H9 (cell line): ENCODE measurements around the gene MRPL9. TPM values are rescaled to one million over a fixed set of nuclear protein-coding genes. Genes with fewer than 3 reads are reported as not detected.

ENCODE experiments used
- DNase-seq: peaks from one replicate; pipeline ENCODE4 v3.0.0-alpha.2; 2017
- H2AFZ ChIP-seq: one replicate; pipeline ENCODE4 v1.6.1; 2013; ENCODE audit warnings: mild to moderate bottlenecking, low read length, control low read depth, moderate library complexity
- H2AK5ac ChIP-seq: 2 replicates; pipeline ENCODE4 v1.6.1; 2013; ENCODE audit warnings: low read length, control low read depth, mixed read lengths; ENCODE audit not compliant: insufficient read length
- H2BK120ac ChIP-seq: one replicate; pipeline ENCODE4 v1.6.1; 2013; ENCODE audit warnings: low read depth, mild to moderate bottlenecking, low read length, control low read depth, inconsistent platforms; ENCODE audit not compliant: poor library complexity, severe bottlenecking
- H2BK12ac ChIP-seq: 2 replicates; pipeline ENCODE4 v1.6.1; 2013; ENCODE audit warnings: low read length, control low read depth, mixed read lengths, low read depth; ENCODE audit not compliant: insufficient read length
- H2BK15ac ChIP-seq: 2 replicates; pipeline ENCODE4 v1.6.1; 2013; ENCODE audit warnings: low read depth, low read length, control low read depth
- H2BK20ac ChIP-seq: one replicate; pipeline ENCODE4 v1.6.1; 2013; ENCODE audit warnings: low read depth, mild to moderate bottlenecking, low read length, control low read depth, inconsistent platforms; ENCODE audit not compliant: poor library complexity, severe bottlenecking
- H2BK5ac ChIP-seq: 2 replicates; pipeline ENCODE4 v1.6.1; 2013; ENCODE audit warnings: low read length, control low read depth, mixed read lengths; ENCODE audit not compliant: insufficient read length
- H3K14ac ChIP-seq: 2 replicates; pipeline ENCODE4 v1.6.1; 2013; ENCODE audit warnings: low read length, control low read depth; ENCODE audit not compliant: insufficient read depth
- H3K18ac ChIP-seq: 2 replicates; pipeline ENCODE4 v1.6.1; 2013; ENCODE audit warnings: low read depth, mild to moderate bottlenecking, mixed read lengths, low read length, control low read depth; ENCODE audit not compliant: insufficient read length
- H3K23ac ChIP-seq: 2 replicates; pipeline ENCODE4 v1.6.1; 2013; ENCODE audit warnings: low read length, control low read depth, mixed read lengths, low read depth; ENCODE audit not compliant: insufficient read length
- H3K23me2 ChIP-seq: 2 replicates; pipeline ENCODE4 v1.6.1; 2013; ENCODE audit warnings: low read depth, mild to moderate bottlenecking, mixed read lengths, low read length, control low read depth; ENCODE audit not compliant: insufficient read length, poor library complexity, severe bottlenecking
- H3K27ac ChIP-seq: 2 replicates; pipeline ENCODE4 v1.5.1; 2013; ENCODE audit warnings: low read length, control low read depth, mixed read lengths, low read depth; ENCODE audit not compliant: insufficient read length
- H3K27me3 ChIP-seq: 2 replicates; pipeline ENCODE4 v1.6.1; 2013; ENCODE audit warnings: low read length, control low read depth, inconsistent platforms; ENCODE audit not compliant: insufficient read depth
- H3K4ac ChIP-seq: 2 replicates; pipeline ENCODE4 v1.6.1; 2013; ENCODE audit warnings: low read depth, mild to moderate bottlenecking, control low read depth, inconsistent platforms, low read length, moderate library complexity
- H3K4me1 ChIP-seq: 2 replicates; pipeline ENCODE4 v1.6.1; 2013; ENCODE audit warnings: low read length, control low read depth, inconsistent platforms; ENCODE audit not compliant: insufficient read depth
- H3K4me2 ChIP-seq: 2 replicates; pipeline ENCODE4 v1.6.1; 2013; ENCODE audit warnings: low read length, control low read depth, mixed read lengths; ENCODE audit not compliant: insufficient read length, insufficient read depth
- H3K56ac ChIP-seq: 2 replicates; pipeline ENCODE4 v1.6.1; 2013; ENCODE audit warnings: low read depth, mild to moderate bottlenecking, mixed read lengths, low read length, control low read depth; ENCODE audit not compliant: insufficient read length
- H3K79me1 ChIP-seq: 2 replicates; pipeline ENCODE4 v1.6.1; 2013; ENCODE audit warnings: low read depth, mild to moderate bottlenecking, moderate library complexity, low read length, control low read depth, inconsistent platforms; ENCODE audit not compliant: insufficient read depth, poor library complexity, severe bottlenecking
- H3K79me2 ChIP-seq: 2 replicates; pipeline ENCODE4 v1.6.1; 2013; ENCODE audit warnings: low read length, control low read depth, inconsistent platforms; ENCODE audit not compliant: insufficient read depth
- H3K9ac ChIP-seq: 2 replicates; pipeline ENCODE4 v1.6.1; 2013; ENCODE audit warnings: low read length, control low read depth, mixed read lengths; ENCODE audit not compliant: insufficient read length; ENCODE audit errors: extremely low read depth
- H3K9me3 ChIP-seq: one replicate; pipeline ENCODE4 v1.6.1; 2013; ENCODE audit warnings: low read depth, low read length, inconsistent platforms; ENCODE audit not compliant: control insufficient read depth
- H3T11ph ChIP-seq: one replicate; pipeline ENCODE4 v1.6.1; 2013; ENCODE audit warnings: mild to moderate bottlenecking, low read length, control low read depth, inconsistent platforms
- H4K20me1 ChIP-seq: one replicate; pipeline ENCODE4 v1.6.1; 2013; ENCODE audit not compliant: control insufficient read depth, insufficient read length, insufficient read depth
- H4K5ac ChIP-seq: 2 replicates; pipeline ENCODE4 v1.6.1; 2013; ENCODE audit warnings: low read depth, mild to moderate bottlenecking, mixed read lengths, low read length, control low read depth; ENCODE audit not compliant: insufficient read length
- H4K8ac ChIP-seq: replicated peaks from 2 replicates; pipeline ENCODE4 v1.6.1; 2013; ENCODE audit warnings: low read length, control low read depth, mixed read lengths, low read depth; ENCODE audit not compliant: insufficient read length
- H4K91ac ChIP-seq: 2 replicates; pipeline ENCODE4 v1.6.1; 2013; ENCODE audit warnings: low read depth, mild to moderate bottlenecking, moderate library complexity, mixed read lengths, low read length, control low read depth; ENCODE audit not compliant: insufficient read length
- H3K27ac Mint-ChIP-seq, 3 experiments: 2 replicates in 2 of 3; 3 replicates in 1 of 3; pipeline ENCODE4 v1.8.0; 2020 to 2021; ENCODE audit warnings: mixed read lengths in 3 of 3, mild to moderate bottlenecking in 1 of 3, moderate library complexity in 1 of 3
- H3K27me3 Mint-ChIP-seq: 2 replicates; pipeline ENCODE4 v1.8.0; 2021; ENCODE audit warnings: low read depth, mild to moderate bottlenecking, moderate library complexity, mixed read lengths
- H3K36me3 Mint-ChIP-seq, 3 experiments: 2 replicates in 2 of 3; 3 replicates in 1 of 3; pipeline ENCODE4 v1.8.0; 2020 to 2021; ENCODE audit warnings: low read depth in 3 of 3, mixed read lengths in 3 of 3; ENCODE audit not compliant: insufficient read depth in 1 of 3
- H3K4me1 Mint-ChIP-seq, 2 experiments: 2 replicates each; pipeline ENCODE4 v1.8.0; 2020; ENCODE audit warnings: mixed read lengths in 2 of 2
- H3K4me3 Mint-ChIP-seq, 2 experiments: 2 replicates in 1 of 2; 3 replicates in 1 of 2; pipeline ENCODE4 v1.8.0; 2020 to 2021; ENCODE audit warnings: mild to moderate bottlenecking in 2 of 2, mixed read lengths in 2 of 2, moderate library complexity in 1 of 2
- H3K9me3 Mint-ChIP-seq, 2 experiments: 2 replicates in 1 of 2; 3 replicates in 1 of 2; pipeline ENCODE4 v1.8.0; 2020; ENCODE audit warnings: mild to moderate bottlenecking in 2 of 2, mixed read lengths in 2 of 2, moderate library complexity in 1 of 2
- CTCF ChIP-seq: fragments of 200-600 bp; sonication (generic); conservative IDR thresholded peaks from 3 replicates; pipeline ENCODE4 v1.8.0; 2021; ENCODE audit warnings: antibody characterized with exemption, mild to moderate bottlenecking
- WGBS: extraction: QIAGEN DNeasy Blood & Tissue Kit; methylation state at CpG from one replicate; pipeline ENCODE4 v1.1.7; 2013; ENCODE audit warnings: missing lambda C conversion rate, low lambda C conversion rate, mixed read lengths; ENCODE audit not compliant: insufficient read length; ENCODE audit errors: extremely low coverage; 5-methylcytosine and 5-hydroxymethylcytosine counted together
- total RNA-seq: library from RNA; stranded (reverse); gene quantifications from 2 replicates; pipeline ENCODE4 v1.2.1, GENCODE V29; 2021

Gene MRPL9
- total RNA-seq, 1 experiment from 2014 or later: 102 TPM

GRCh38 chr1:151713874-151714273 lies 49.4 kb downstream of the MRPL9 start:
- 0 out of 2 replicates have a peak, but pooled peaks cover 4% of the 10 kb centered on the region for H3K4me1 ChIP-seq
- H3K18ac ChIP-seq: no peak overlapping the region
- no peaks in the 10 kb centered on the region for H3K79me1 ChIP-seq
- H4K20me1 ChIP-seq: no peaks in the 10 kb centered on the region
- no peak overlapping the region for H4K8ac ChIP-seq
- no peak overlapping the region for H2BK12ac ChIP-seq
- no peaks in the 10 kb centered on the region for H3K9me3 ChIP-seq
- no peak for TF ChIP-seq CTCF
- no peak overlapping the region for H3K23ac ChIP-seq
- H3K9ac ChIP-seq: no peak overlapping the region
- H3K27me3 Mint-ChIP-seq: peaks cover 28% of the 10 kb centered on the region
- no peak overlapping the region for H3T11ph ChIP-seq
- H4K91ac ChIP-seq: no peak overlapping the region
- H3K4me1 Mint-ChIP-seq: peaks cover 47 to 56% of the 10 kb centered on the region in 2 experiments
- H2BK15ac ChIP-seq: no peak overlapping the region
- H3K27me3 ChIP-seq: peaks cover 10% of the 10 kb centered on the region; the same call in 1 of the 2 replicates
- no peaks in the 10 kb centered on the region for H3K79me2 ChIP-seq
- H2BK20ac ChIP-seq: no peak overlapping the region
- no peak overlapping the region for H3K27ac ChIP-seq
- no peak overlapping the region for H2BK120ac ChIP-seq
- no peak overlapping the region for H3K4me3 Mint-ChIP-seq
- no peaks in the 10 kb centered on the region for H3K36me3 Mint-ChIP-seq
- DNase-seq: no peak
- H2AFZ ChIP-seq: no peak overlapping the region
- H2BK5ac ChIP-seq: no peak overlapping the region
- no peak overlapping the region for H2AK5ac ChIP-seq
- peak overlapping the region in 1 of 3 experiments; percentile 51; a peak in 2 of 7 replicates for H3K27ac Mint-ChIP-seq
- no CpG with 5 or more reads among the region's 2 CpGs for WGBS
- no peak overlapping the region for H3K4me2 ChIP-seq
- H3K14ac ChIP-seq: no peak overlapping the region
- peaks cover 14% of the 10 kb centered on the region for H3K23me2 ChIP-seq
- H3K4ac ChIP-seq: no peak overlapping the region
- no peak overlapping the region for H3K56ac ChIP-seq
- H3K9me3 Mint-ChIP-seq: no peaks in the 10 kb centered on the region
- H4K5ac ChIP-seq: no peak overlapping the region
